ENCODE results near the gene NDC1. TPM values are rescaled to one million over a fixed set of nuclear protein-coding genes. Genes with fewer than 3 reads are reported as not detected.
"Not testable (repeated sequence)": the region's sequence is repeated elsewhere in the genome, so short reads cannot be mapped to it uniquely, and the experiment has no call there.

The NDC1 gene
- total RNA-seq, result 1 to 10 TPM; 6.0 to 6.9 TPM
- long read RNA-seq, donor 1, full-length matches to known transcripts, result 1 of 2 reads
- long read RNA-seq, donor 1, partial matches to known transcripts, result 0 of 2 reads
- long read RNA-seq, donor 1, other reads (novel, unspliced or antisense), result 1 of 2 reads
- long read RNA-seq, donor 2, full-length matches to known transcripts, result 1 of 8 reads
- long read RNA-seq, donor 2, partial matches to known transcripts, result 5 of 8 reads
- long read RNA-seq, donor 2, other reads (novel, unspliced or antisense), result 2 of 8 reads

- peak; percentile 96 for DNase-seq (ENCODE audit: low spot score)
- intact Hi-C loops (cut with DNase I), result no loop called here
Measured at GRCh38 chr1:53837924-53838653, at the start of gene NDC1. NDC1 (minus strand) TSS chr1:53838296; CDS start chr1:53838261, 35 bp downstream.

- not testable (repeated sequence) for DNase-seq (ENCODE audit: low spot score)
Measured at GRCh38 chr1:53883600-53883999, 45.5 kb upstream of the NDC1 start.

DNA sequence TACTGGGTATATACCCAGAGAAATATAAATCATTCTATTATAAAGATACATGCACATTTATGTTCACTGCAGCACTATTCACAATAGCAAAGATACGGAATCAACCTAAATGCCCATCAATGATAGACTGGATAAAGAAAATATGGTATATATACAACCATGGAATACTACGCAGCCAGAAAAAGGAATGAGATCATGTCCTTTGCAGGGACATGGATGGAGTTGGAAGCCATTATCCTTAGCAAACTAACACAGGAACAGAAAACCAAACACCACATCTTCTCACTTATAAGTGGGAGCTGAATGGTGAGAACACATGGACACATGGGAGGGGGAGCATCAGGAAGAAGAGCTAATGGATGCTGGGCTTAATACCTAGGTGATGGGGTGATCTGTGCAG lies 43.8 kb upstream of the NDC1 start:
- intact Hi-C loops (cut with DNase I); DNase-seq (ENCODE audit: low spot score): not testable (repeated sequence)

More at GRCh38 chr1:53883600-53883999, 45.5 kb upstream of the NDC1 start:
- intact Hi-C loops (cut with DNase I), result not testable (repeated sequence)

DNA sequence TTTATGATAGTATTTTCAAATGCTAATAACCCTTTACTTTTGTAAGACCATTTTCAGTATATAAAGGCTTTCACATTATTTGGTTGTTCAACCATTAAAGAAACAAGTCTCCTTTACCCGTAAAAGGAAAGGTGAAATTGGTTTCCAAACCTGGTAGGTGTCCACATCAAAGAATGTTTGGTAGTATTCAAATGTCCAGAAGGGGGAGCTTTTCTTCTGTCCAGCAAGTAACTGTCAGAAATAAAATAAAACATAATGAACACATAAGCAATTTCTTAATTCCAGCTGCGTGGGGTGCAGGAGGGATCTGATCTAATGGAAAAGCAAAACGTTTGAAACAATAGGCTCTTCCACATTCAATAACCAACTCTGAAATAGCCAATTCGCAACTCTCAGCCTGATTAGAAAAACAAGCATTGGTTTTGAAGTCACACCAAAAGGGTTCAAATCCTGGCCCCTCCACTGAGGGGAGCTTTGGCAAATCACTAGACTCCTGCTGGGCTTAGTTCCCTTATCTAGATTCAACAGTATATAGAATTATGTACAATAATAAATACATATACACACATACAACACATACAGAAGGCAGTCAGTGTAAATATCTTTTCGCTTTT lies 40.5 kb upstream of the NDC1 start:
- intact Hi-C loops (cut with DNase I), result loop anchor here in 1 of 2 donors (5.0 kb wide), 1 partner anchor 69 kb away; the partner anchor contains the start of genes IFT25 and LRRC42
- no peak for DNase-seq (ENCODE audit: low spot score)

GRCh38 chr1:53875150-53875549 lies 37.1 kb upstream of the NDC1 start:
- DNase-seq (ENCODE audit: low spot score), result not testable (repeated sequence)
- intact Hi-C loops (cut with DNase I), result loop anchor here in 1 of 2 donors (5.0 kb wide), 1 partner anchor 72 kb away; the partner anchor contains the start of genes IFT25 and LRRC42

DNA sequence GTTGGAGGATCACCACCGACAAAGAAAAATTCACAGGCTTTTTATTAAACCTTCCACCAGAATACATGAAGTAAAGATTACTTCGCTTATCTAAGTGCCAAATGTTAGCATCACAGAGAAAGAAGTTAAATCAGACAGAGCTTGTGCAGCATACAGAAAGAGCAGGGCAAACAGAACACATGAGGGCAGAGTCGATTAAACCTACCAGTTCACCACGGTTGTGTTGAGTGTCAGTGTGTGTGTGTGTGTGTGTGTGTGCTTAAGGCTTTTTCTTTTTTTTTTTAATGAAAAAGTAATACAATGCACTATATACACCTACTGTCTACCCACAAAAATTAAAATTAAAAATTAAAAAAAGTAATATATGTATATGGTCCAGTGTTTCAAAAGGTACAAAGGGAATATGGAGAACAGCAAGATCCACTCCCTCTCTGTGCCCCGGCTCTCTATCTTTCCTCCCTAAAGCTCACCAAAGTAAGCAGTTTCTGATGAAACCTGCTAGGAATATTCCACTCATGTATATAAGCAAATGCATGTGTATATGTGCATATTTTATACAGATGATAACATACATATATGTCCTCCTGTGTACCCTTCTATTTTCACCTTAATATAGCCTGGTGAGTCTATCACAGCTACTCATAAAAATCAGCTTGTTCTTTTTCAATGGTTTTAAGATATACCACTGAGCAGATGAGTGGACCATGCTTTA lies 33.8 kb upstream of the NDC1 start:
- intact Hi-C loops (cut with DNase I), result no loop called here
- DNase-seq (ENCODE audit: low spot score), result no peak

- intact Hi-C loops (cut with DNase I), result no loop called here
- DNase-seq (ENCODE audit: low spot score), result no peak
Measured at GRCh38 chr1:53871221-53871620, 33.1 kb upstream of the NDC1 start.

- DNase-seq (ENCODE audit: low spot score), result no peak
- intact Hi-C loops (cut with DNase I), result no loop called here
Measured at GRCh38 chr1:53869454-53870117, 31.5 kb upstream of the NDC1 start.

DNA sequence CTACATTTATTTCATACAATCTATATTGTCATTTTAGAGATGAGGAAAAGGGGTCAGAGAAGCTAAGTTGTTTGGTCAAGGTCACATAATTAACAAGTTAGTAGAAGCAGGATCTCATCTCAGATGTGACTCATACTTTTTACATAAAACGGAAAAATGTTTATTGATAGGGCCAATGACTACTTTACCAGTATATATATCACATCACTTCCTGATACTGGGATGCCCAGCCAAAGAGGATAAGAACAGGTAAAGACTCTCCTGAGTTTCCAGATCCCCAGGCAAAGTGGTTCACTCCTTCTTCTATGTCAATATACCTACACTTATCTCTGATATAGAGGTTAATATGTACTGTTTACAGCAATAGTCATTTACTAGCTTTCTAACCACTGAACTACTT lies 30.5 kb upstream of the NDC1 start:
- intact Hi-C loops (cut with DNase I), result no loop called here
- DNase-seq (ENCODE audit: low spot score), result no peak

- intact Hi-C loops (cut with DNase I), result no loop called here
- DNase-seq (ENCODE audit: low spot score), result no peak
Measured at GRCh38 chr1:53862507-53862906, 24.4 kb upstream of the NDC1 start.

GRCh38 chr1:53860967-53861411 lies 22.9 kb upstream of the NDC1 start:
- intact Hi-C loops (cut with DNase I), result no loop called here
- no peak for DNase-seq (ENCODE audit: low spot score)

GRCh38 chr1:53851571-53852285 lies 13.6 kb upstream of the NDC1 start:
- intact Hi-C loops (cut with DNase I), result loop anchor here in 1 of 2 donors (10.0 kb wide), 1 partner anchor 633 kb away; no protein-coding TSS in a partner anchor
- DNase-seq (ENCODE audit: low spot score), result no peak

DNA sequence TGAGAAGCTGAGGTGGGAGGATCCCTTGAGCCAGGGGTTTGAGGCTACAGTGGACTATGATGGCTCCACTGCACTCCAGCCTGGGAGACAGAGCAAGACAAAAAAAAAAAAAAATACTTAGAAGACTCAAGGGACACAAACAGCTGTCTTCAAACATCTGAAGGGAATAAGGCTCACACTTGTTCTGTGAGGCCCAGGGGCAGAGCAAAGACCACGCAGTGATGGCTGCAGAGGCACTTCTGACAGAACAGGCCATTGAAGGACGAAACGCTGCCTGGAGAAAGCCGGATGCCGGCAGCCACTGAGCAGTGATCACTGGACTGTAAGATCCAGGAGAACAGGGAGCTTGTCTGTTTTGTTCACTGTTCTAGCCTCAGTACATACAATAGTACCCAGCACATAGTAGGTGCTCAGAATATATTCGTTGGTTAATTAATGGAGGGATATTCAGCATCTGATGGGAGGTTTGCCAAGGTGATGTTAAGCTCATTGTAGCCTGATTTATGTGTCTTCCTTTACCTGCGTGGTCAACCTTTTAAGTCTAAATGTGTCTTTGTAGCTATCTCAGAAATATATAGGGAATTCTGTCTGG lies 12.1 kb upstream of the NDC1 start:
- intact Hi-C loops (cut with DNase I), result loop anchor here in 1 of 2 donors (10.0 kb wide), 1 partner anchor 635 kb away; no protein-coding TSS in a partner anchor
- no peak for DNase-seq (ENCODE audit: low spot score)

DNA sequence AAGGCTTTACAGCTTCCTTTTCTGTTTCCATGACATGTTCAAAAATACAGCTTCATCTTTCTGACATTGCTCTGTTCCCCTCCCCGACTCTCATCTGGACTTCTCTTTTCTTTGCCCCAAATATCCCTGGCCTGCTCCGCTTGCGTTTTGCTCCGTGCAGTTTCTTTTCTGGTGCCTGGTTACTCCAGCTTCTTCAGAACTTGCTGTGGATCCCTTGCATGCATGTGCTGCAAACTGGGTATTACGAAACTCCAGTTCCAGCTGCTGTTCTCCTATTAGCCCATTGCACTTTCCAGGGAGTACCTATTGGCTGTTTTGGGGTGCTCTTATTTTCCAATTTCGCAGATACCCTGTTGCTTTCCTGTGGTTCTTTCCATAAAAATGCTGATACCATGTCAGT lies 9.9 kb upstream of the NDC1 start:
- no peak for DNase-seq (ENCODE audit: low spot score)
- intact Hi-C loops (cut with DNase I), result no loop called here

DNA sequence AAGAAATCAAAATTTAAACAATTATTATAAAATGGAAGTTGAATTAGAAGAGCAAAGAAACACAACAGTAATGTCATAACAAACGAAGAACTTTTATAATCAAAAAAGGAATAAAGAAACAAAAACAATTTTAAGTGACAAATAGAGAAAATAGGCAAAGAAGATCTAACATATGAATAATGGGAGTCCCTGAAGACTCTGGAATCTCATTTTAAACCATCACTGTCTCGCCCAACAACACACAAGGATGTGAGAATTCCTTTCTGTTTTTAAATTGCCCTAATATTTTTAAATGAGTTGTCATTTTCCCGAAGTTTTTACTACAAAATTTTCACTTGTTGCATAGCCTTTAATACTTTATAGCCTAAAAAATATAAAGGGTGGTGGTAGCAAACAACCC lies 4.3 kb upstream of the NDC1 start:
- intact Hi-C loops (cut with DNase I), result no loop called here
- no peak for DNase-seq (ENCODE audit: low spot score)

DNA sequence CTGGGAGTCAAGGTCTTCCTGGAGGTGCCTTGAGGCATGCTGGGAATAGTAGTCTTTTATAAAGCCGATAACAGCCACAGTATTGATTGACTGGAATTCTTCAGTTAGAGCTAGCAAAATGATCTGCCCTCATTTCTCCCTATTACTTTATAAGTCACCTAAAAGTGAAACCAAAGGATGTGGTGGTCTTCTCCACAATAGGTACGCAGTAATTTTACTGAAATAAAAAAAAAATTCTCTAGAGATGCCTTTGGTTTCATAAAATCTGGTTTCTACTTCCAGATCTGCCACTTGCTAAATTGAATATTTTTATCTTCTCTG lies 518 bp upstream of the NDC1 start:
- intact Hi-C loops (cut with DNase I), result no loop called here

GRCh38 chr1:53837646-53837923 lies 511 bp downstream of the NDC1 start:
- DNase-seq (ENCODE audit: low spot score), result no peak
- intact Hi-C loops (cut with DNase I), result no loop called here

More for the DNA sequence above, 518 bp upstream of the NDC1 start:
- no peak for DNase-seq (ENCODE audit: low spot score)

DNA sequence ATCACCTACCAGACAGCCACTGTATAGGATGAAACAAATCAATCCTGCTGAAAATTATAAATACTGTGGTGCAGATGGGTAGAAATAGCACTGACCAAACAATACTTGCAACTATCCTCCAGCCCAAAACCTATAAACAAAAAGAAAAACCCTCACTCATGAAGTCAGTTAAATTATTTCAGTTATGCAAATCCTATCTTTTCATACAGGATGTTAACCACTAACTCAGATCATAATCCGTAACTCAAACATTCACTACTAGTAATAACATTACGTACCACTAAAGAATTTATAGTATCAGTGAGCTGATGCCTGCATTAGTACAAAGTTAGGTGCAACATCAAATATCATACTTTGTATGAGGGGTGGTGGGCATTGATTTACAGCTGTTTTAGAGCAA lies 2.6 kb downstream of the NDC1 start:
- intact Hi-C loops (cut with DNase I), result no loop called here
- DNase-seq (ENCODE audit: low spot score), result no peak

Data from posterior vena cava (tissue), 2 donors.